HFF-Myc (cell line): ENCODE results near the gene NSUN6.

Source experiments
- DNase-seq: peaks from one replicate; pipeline ENCODE4 v3.0.0-alpha.2; 2011; ENCODE audit warnings: low read depth; ENCODE audit errors: extremely low read depth
- H3K4me3 ChIP-seq: replicated peaks from 2 replicates; pipeline ENCODE4 v1.5.1; 2011; ENCODE audit warnings: low read depth, mild to moderate bottlenecking, control low read depth, low read length
- TF ChIP-seq, protein P1 (sequence below): IDR thresholded peaks from 2 replicates; pipeline ENCODE4 v1.5.1; 2012; ENCODE audit warnings: mild to moderate bottlenecking, low read depth, low read length, control low read depth; ENCODE audit errors: missing control alignments

Gene NSUN6

DNA sequence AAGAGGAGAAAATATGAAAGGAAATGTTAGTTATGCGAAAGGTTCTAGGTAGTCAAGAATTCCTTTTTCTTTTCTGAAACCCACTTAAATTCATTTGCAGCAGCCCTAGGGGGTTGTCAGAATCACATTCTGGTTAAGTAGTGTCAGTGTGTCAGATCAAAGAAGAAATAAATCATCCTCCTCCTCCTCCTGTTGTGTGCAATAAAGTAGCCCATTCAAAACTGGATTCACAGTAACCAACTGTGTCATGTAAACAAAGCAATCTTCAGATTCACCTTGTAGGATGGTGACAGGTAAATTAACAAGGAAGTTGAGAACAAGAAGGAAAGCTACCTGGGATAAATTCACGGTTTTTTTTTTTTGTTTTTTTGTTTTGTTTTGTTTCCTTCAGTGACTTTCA, 127.5 kb downstream of the NSUN6 start:
- no peak overlapping the region for H3K4me3 ChIP-seq
- TF ChIP-seq, protein P1, sequence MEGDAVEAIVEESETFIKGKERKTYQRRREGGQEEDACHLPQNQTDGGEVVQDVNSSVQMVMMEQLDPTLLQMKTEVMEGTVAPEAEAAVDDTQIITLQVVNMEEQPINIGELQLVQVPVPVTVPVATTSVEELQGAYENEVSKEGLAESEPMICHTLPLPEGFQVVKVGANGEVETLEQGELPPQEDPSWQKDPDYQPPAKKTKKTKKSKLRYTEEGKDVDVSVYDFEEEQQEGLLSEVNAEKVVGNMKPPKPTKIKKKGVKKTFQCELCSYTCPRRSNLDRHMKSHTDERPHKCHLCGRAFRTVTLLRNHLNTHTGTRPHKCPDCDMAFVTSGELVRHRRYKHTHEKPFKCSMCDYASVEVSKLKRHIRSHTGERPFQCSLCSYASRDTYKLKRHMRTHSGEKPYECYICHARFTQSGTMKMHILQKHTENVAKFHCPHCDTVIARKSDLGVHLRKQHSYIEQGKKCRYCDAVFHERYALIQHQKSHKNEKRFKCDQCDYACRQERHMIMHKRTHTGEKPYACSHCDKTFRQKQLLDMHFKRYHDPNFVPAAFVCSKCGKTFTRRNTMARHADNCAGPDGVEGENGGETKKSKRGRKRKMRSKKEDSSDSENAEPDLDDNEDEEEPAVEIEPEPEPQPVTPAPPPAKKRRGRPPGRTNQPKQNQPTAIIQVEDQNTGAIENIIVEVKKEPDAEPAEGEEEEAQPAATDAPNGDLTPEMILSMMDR: no peak
- DNase-seq: no peak

GRCh38 chr10:18523025-18523424, 128.4 kb downstream of the NSUN6 start:
- DNase-seq: no peak
- H3K4me3 ChIP-seq: no peak overlapping the region
- TF ChIP-seq, protein P1: no peak

GRCh38 chr10:18516851-18517250, 134.5 kb downstream of the NSUN6 start:
- TF ChIP-seq, protein P1: no peak
- H3K4me3 ChIP-seq: no peak overlapping the region
- DNase-seq: no peak

DNA sequence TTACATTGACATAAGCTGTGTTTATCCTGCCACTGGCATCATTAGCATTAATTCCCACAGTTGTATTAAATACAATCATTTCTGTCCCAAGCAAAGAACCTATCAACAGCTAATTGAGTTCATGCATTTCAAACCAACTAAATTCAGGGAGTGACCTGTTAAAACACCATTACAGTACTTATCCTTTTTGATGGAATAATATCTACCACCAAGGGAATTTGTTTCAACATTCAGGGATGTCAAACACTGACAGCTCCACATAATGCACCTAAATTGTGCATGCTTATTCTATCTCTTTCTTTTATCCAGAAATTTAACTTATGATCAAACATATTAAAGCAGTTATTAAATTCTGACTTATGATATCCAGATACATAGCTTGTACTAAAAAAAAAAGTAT, 136.8 kb downstream of the NSUN6 start:
- H3K4me3 ChIP-seq: no peak overlapping the region
- TF ChIP-seq, protein P1: no peak
- DNase-seq: no peak

DNA sequence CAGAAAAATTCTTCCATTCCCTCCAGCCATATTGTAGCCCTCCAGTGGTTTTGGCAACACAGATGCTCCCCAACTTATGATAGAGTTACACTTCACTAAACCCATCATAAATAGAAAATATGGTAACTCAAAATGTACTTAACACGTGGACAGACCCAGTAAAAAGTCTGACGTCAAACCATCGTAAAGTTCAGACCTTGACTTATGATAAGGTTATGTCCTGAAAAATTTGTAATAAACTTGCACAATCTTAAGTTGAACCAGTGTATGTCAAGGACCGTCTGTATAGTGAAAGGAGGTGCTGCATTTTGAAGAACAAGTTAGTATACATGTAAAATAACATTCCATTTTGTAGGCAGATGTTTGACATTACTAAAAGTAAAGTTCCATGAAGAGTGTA, 142.8 kb downstream of the NSUN6 start:
- TF ChIP-seq, protein P1: no peak
- no peak overlapping the region for H3K4me3 ChIP-seq
- DNase-seq: no peak

DNA sequence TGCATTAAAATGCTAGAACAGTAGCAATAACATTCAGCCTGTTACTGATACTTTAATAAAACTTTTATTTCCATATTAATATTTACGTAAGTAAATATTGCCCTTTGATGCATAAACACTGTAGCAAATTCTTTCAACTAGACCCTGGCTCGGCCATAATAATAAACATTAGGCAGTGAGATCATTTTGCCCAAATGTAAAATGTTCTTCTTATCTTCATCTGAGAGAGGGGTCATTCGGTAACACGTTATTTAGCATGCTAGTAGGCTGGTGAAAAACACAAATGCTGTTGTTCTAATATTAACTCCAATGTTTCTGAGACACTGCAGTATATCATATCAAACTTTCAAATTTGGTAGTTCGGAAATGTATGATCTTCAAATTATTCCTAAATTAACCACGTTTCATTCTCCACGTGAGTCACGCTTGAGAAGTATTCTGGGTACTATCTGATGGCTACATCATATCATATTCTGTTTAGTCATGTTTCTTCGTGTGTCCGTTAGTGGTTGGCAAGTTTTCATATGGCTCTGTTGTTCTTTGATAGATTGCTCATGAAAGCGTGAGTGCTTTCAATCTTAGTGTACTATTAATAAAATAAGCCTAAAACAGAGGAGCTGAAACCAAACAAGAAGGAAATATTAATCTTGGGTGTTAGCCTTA, 145.8 kb downstream of the NSUN6 start:
- no peak overlapping the region for H3K4me3 ChIP-seq
- TF ChIP-seq, protein P1: no peak
- DNase-seq: no peak

DNA sequence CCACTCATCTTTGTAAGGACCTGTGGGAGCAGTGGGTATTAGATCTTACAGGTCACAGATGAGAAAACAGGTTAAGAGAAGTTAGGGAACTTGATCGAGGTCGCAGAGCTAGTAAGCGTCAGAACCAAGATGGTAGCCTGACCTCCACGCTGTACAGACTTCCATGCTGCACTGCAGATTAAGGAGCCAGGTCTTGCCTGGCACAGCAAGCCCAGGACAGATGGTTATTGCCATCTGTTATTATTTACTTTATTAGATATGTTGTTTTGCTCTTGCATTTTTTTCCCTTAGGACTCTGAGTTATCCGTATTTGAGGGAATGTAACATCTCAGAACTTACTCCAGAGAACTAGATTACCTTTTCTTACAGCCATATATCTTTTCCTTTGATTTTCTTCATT, 147.2 kb downstream of the NSUN6 start:
- H3K4me3 ChIP-seq: no peak overlapping the region
- TF ChIP-seq, protein P1: no peak
- DNase-seq: no peak
